ENCODE data around the gene SEMA3B.
"Not testable (repeated sequence)": the region's sequence is repeated elsewhere in the genome, so short reads cannot be mapped to it uniquely, and the experiment has no call there.

SEMA3B gene

GRCh38 chr3:50268703-50269451 is at the start of gene SEMA3B:
Gene SEMA3B (plus strand): TSS chr3:50269147. CDS start chr3:50269241, 94 bp downstream.
- Mint-ChIP-seq H3K4me3 (no peak within 1 kb of the TSS), H3K36me3 (no peaks in the 10 kb centered on the region), H3K27ac (no peak within 1 kb of the TSS), H3K27me3 (peaks cover 9% of the 10 kb centered on the region), H3K9me3 (ENCODE audit: low read depth) (no peaks in the 10 kb centered on the region), H3K4me1 (ENCODE audit: low read depth) (peaks cover 4% of the 10 kb centered on the region)

DNA sequence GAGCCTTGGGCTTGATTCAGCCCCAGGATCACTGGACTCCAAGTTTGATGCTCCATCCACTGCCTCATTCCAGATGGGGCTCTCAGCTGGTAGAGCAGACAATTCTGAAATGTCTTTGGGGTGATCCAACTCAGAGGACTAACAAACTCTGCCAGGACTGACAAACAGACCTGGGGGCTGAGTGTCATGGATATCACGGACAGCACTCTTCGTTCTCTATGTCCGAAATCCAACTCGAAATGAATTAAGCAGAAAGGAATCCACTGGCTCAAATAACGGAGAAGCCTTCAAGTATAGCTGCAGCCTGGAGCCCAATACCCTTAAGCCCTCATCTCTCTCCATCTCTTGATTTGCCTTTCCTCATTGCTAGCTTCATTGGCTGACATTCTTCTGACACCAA is 49.7 kb upstream of the SEMA3B start:
- H3K9me3 Mint-ChIP-seq (ENCODE audit: low read depth), result no peaks in the 10 kb centered on the region
- H3K4me1 Mint-ChIP-seq (ENCODE audit: low read depth), result no peaks in the 10 kb centered on the region
- no peaks in the 10 kb centered on the region for H3K36me3 Mint-ChIP-seq
- no peaks in the 10 kb centered on the region for H3K27me3 Mint-ChIP-seq
- H3K4me3 Mint-ChIP-seq, result no peak overlapping the region
- no peak overlapping the region for H3K27ac Mint-ChIP-seq

DNA sequence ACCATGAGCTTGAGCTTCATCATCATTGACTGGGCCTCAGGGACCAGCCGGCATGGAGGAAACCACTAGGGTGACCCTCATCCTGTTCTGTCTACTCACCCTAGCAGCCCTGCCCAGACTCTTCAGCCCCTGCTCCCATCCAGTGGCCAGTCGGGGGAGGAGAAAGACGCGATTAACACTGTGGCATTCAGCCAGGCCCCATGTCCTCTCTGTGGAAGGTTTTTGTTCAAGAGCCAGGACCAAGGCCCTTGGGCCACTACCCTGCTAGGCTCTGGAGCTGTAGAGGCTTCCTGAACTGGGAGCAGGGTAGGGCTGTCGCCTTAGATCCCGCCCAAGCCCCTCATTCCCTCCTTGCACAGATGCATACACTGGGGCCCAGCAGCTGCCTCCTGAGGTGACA is 48.8 kb upstream of the SEMA3B start:
- no peaks in the 10 kb centered on the region for H3K27me3 Mint-ChIP-seq
- H3K9me3 Mint-ChIP-seq (ENCODE audit: low read depth), result no peaks in the 10 kb centered on the region
- no peak overlapping the region for H3K4me3 Mint-ChIP-seq
- H3K36me3 Mint-ChIP-seq, result no peaks in the 10 kb centered on the region
- no peak overlapping the region for H3K27ac Mint-ChIP-seq
- peaks cover 2% of the 10 kb centered on the region for H3K4me1 Mint-ChIP-seq (ENCODE audit: low read depth)

- no peaks in the 10 kb centered on the region for H3K9me3 Mint-ChIP-seq (ENCODE audit: low read depth)
- no peak overlapping the region for H3K4me3 Mint-ChIP-seq
- peaks cover 5% of the 10 kb centered on the region for H3K4me1 Mint-ChIP-seq (ENCODE audit: low read depth)
- H3K27me3 Mint-ChIP-seq, result no peaks in the 10 kb centered on the region
- H3K36me3 Mint-ChIP-seq, result no peaks in the 10 kb centered on the region
- no peak overlapping the region for H3K27ac Mint-ChIP-seq
Observed at GRCh38 chr3:50221051-50221410, 47.9 kb upstream of the SEMA3B start.

DNA sequence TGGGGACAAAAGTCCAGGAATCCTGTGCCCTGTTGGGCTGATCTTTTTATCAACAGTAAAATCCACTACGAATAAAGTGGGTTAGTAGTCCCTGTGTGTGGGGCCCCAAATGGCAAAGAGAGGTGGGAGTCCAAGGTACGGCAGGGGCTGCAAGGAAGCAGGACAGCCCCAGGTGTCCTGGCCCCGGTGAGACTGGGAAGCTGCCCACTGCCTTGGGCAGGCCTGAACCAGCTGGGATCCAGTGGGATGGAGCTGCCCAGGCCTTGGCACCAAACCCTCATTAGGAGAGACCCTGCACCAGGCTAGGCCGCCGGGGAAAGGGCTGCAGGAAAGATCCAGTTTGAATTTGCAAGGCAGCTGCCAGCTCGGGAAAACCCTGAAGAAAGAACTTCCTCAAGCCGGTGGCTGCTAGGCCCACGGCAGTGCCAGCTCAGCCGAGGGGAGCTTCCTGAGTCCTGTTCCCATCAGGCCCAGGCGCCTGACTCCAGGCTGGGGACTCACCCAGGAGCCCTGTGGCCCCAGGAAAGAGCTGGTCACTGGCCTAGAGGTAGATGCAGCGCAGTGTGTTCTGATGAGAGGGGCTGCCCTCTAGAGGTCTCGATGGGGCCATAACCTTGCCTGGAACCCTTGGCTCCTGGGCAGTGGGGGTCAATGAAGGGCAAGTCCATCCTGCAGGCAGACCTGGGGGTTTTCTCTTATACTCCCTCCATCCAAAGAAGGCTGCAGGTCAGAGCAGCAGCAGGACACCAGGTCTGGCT is 47.4 kb upstream of the SEMA3B start:
- Mint-ChIP-seq H3K36me3 (no peaks in the 10 kb centered on the region), H3K27ac (no peak overlapping the region), H3K27me3 (no peaks in the 10 kb centered on the region), H3K4me1 (ENCODE audit: low read depth) (peaks cover 8% of the 10 kb centered on the region), H3K4me3 (no peak overlapping the region), H3K9me3 (ENCODE audit: low read depth) (no peaks in the 10 kb centered on the region)

DNA sequence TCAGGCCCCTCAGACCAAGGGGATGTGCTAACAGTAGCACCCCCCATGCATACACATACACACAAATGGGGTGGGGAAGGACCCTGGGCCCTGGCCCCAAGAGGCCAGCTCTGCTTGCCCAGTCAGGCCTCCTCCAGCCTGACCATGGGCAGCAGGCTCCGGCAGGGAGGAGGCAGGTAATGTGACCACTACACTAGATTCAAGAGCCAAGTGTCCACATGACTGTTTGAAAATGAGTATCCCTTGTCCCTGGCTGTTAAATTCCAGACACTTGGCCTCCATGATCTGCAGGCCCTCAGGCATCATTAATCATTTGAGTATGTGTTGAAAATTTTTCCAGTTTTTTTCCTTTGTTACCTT is 46.8 kb upstream of the SEMA3B start:
- Mint-ChIP-seq H3K36me3 (no peaks in the 10 kb centered on the region), H3K4me1 (ENCODE audit: low read depth) (peaks cover 12% of the 10 kb centered on the region), H3K27me3 (no peaks in the 10 kb centered on the region), H3K27ac (no peak overlapping the region), H3K4me3 (no peak overlapping the region), H3K9me3 (ENCODE audit: low read depth) (no peaks in the 10 kb centered on the region)

GRCh38 chr3:50224639-50225038 is 44.3 kb upstream of the SEMA3B start:
- no peak overlapping the region for H3K27ac Mint-ChIP-seq
- no peaks in the 10 kb centered on the region for H3K9me3 Mint-ChIP-seq (ENCODE audit: low read depth)
- H3K27me3 Mint-ChIP-seq, result no peaks in the 10 kb centered on the region
- peak overlapping the region; percentile 27 for H3K4me3 Mint-ChIP-seq
- H3K4me1 Mint-ChIP-seq (ENCODE audit: low read depth), result peaks cover 24% of the 10 kb centered on the region
- no peaks in the 10 kb centered on the region for H3K36me3 Mint-ChIP-seq

- Mint-ChIP-seq H3K27ac (peak overlapping the region; percentile 76), H3K36me3 (no peaks in the 10 kb centered on the region), H3K9me3 (ENCODE audit: low read depth) (no peaks in the 10 kb centered on the region), H3K4me3 (peak overlapping the region; percentile 96), H3K4me1 (ENCODE audit: low read depth) (peaks cover 24% of the 10 kb centered on the region), H3K27me3 (no peaks in the 10 kb centered on the region)
Observed at GRCh38 chr3:50226888-50227389, 42.0 kb upstream of the SEMA3B start.

DNA sequence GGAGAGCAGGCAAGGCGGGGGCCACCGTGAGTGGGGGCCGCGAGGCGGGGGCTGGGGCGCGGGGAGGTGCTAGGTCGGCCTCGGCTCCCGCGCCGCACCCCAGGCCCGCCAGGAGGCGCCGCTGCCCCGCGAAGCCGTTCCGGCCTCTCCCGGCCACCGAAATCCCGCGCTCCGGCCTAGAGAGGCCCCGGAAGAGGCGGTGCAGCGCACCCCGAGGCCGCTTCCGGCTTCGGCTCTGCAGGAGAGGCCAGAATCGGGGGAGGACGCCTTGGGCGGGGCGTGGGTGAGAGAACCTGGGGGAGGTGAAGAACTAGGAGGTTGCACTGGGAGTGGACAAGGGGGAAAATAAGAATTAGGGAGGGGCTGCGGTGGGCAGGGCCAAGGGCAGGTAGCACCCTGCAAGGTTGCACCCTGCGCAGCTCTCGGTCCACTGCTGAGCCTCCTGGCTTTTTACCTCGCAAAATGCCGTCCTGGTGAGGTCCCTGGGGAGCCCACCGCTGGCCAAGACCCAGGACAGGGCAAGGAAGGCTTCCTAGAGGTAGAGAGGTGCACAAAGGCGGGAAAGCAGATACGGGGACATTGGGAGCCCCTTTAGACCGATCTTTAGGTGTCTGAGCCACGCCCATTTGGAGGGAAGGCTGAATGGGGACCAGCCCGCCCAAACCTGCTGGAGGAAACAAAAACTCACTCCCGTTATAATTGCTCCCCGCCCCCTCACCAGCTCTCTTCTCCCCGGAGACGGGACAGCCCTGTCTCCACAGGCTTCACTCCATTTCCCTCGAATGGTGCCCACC is 41.4 kb upstream of the SEMA3B start:
- no peaks in the 10 kb centered on the region for H3K9me3 Mint-ChIP-seq (ENCODE audit: low read depth)
- peaks cover 24% of the 10 kb centered on the region for H3K4me1 Mint-ChIP-seq (ENCODE audit: low read depth)
- H3K4me3 Mint-ChIP-seq, result peak overlapping the region; percentile 96
- peak overlapping the region; percentile 89 for H3K27ac Mint-ChIP-seq
- H3K36me3 Mint-ChIP-seq, result no peaks in the 10 kb centered on the region
- H3K27me3 Mint-ChIP-seq, result no peaks in the 10 kb centered on the region

- H3K27me3 Mint-ChIP-seq; H3K36me3 Mint-ChIP-seq; H3K9me3 Mint-ChIP-seq (ENCODE audit: low read depth): not testable (repeated sequence)
- Mint-ChIP-seq H3K4me3 (peak overlapping the region; percentile 94), H3K4me1 (ENCODE audit: low read depth) (peaks cover 24% of the 10 kb centered on the region), H3K27ac (peak overlapping the region; percentile 89)
Observed at GRCh38 chr3:50228184-50228763, 40.7 kb upstream of the SEMA3B start.

DNA sequence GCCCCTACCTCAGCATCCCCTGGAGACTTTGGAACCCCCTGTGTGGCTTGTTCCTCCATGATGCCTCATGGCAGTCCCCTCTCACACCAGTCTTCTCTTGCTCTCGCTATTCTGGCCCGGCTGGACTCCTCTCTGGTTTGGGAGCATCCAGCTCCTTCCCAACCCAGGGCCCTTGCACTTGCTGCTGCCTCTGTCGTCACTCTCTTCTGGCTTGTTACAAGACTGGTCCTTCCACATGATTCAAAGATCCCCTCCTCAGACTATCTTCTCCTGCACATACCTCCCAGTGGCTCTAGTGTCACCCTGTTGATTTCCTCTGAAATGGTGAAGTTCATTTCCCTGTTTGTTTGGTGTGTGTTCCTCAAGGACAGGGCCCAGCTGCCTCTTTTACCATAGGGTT is 39.5 kb upstream of the SEMA3B start:
- Mint-ChIP-seq H3K4me1 (ENCODE audit: low read depth) (peaks cover 26% of the 10 kb centered on the region), H3K36me3 (no peaks in the 10 kb centered on the region), H3K4me3 (no peak overlapping the region), H3K27me3 (no peaks in the 10 kb centered on the region), H3K27ac (no peak overlapping the region), H3K9me3 (ENCODE audit: low read depth) (no peaks in the 10 kb centered on the region)

DNA sequence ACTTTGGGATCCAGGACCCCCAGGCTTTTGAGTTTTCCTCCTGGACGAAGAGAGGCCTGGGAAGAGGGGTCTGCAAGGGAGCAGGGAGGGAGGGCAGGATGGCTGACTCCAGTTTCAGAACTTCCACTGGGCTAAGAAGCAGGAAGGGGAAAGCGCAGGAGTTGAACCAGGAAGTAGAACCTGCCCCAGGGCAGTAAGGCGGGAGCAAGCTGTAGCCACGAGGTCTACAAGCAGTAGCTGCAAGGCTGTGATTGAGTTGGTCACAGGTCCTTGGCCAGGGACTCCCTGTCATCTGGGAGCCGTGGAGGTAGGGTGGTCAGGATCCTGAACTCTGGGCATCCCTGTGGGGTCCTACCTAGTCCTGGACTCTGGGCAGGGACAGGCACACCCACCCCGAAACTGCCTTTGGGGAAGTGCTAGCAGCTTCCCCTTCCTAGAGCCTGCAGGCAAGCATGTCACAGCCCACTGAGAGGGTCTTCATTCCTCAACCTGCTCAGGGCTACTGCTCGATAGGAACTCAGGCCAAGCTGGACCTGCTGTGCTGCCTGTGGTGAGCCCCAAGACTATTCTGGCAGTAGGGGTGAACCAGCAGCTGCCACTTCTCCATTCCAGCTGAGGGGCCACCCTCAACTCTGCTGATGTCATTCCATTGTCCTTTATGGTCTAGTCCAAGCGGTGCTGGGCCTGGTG is 38.7 kb upstream of the SEMA3B start:
- H3K27me3 Mint-ChIP-seq, result no peaks in the 10 kb centered on the region
- H3K4me1 Mint-ChIP-seq (ENCODE audit: low read depth), result peaks cover 27% of the 10 kb centered on the region
- H3K4me3 Mint-ChIP-seq, result no peak overlapping the region
- H3K36me3 Mint-ChIP-seq, result no peaks in the 10 kb centered on the region
- no peak overlapping the region for H3K27ac Mint-ChIP-seq
- no peaks in the 10 kb centered on the region for H3K9me3 Mint-ChIP-seq (ENCODE audit: low read depth)

GRCh38 chr3:50230794-50231125 is 38.2 kb upstream of the SEMA3B start:
- no peaks in the 10 kb centered on the region for H3K9me3 Mint-ChIP-seq (ENCODE audit: low read depth)
- no peak overlapping the region for H3K4me3 Mint-ChIP-seq
- peaks cover 30% of the 10 kb centered on the region for H3K4me1 Mint-ChIP-seq (ENCODE audit: low read depth)
- H3K27ac Mint-ChIP-seq, result no peak overlapping the region
- H3K36me3 Mint-ChIP-seq, result no peaks in the 10 kb centered on the region
- H3K27me3 Mint-ChIP-seq, result no peaks in the 10 kb centered on the region

DNA sequence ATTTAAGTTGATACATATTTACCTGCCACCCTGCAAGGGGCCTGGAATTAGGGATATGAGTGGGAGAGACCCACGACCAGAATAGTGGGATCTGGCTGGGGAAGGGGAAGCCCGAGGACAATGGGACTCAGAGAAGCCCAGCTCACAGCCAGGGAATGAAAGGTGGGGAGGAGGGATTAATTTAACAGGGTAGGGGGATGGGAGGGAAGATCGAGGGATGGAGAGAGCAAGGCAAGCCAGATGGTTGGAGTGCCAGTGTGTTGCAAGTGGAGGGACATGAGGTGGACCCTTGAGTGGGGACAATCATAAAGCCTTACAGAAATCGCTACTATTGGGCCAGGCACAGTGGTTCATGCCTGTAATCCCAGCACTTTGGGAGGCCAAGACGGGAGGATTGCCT is 37.4 kb upstream of the SEMA3B start:
- H3K9me3 Mint-ChIP-seq (ENCODE audit: low read depth), result no peaks in the 10 kb centered on the region
- H3K36me3 Mint-ChIP-seq, result no peaks in the 10 kb centered on the region
- peaks cover 25% of the 10 kb centered on the region for H3K4me1 Mint-ChIP-seq (ENCODE audit: low read depth)
- no peak overlapping the region for H3K27ac Mint-ChIP-seq
- H3K27me3 Mint-ChIP-seq, result no peaks in the 10 kb centered on the region
- no peak overlapping the region for H3K4me3 Mint-ChIP-seq
